PC-9 (cell line): Measurements from ENCODE around the gene ADGRV1.

Source experiments
- CTCF ChIP-seq: fragments of 200-600 bp; sonication (generic); conservative IDR thresholded peaks from 2 replicates; pipeline ENCODE4 v1.6.1; 2017; ENCODE audit warnings: mixed run types, antibody characterized with exemption, mild to moderate bottlenecking, moderate library complexity
- EZH2 ChIP-seq: fragments of 200-600 bp; sonication (generic); IDR thresholded peaks from 2 replicates; pipeline ENCODE4 v1.8.0; 2017; ENCODE audit warnings: antibody characterized with exemption, low read depth

DNA sequence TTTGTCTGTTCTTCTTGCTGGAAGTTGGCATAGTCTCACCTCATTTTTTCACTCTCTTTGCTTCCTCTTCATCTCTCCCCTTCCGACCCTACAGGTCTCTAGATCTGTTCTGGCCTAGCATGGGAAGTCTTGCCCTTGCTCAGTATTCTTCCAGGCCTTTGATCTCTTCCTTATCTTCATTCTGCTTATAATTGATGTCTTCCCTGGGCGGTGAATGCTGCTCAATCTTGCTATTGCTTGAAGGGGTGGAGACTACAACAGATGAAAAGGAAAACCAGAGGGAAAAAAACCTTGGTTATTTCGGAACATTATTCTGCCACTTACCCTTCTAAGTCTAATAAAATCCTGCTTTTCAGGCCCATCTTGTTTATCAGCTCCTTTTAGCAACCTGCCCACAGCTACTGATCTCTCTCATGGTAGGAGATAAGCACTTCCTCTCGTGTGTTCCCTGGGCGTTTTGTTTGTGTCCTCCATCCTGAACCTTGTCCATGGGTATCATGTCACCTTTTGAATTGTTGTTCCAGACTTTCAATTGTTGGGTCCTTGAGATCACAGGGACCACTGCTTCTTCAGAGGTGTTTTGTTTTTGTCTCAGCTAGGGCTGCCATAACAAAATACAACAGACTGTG, 375.6 kb downstream of the ADGRV1 start:
- TF ChIP-seq EZH2: no peak
- no peak for TF ChIP-seq CTCF
